Keratinocyte (primary cell): ENCODE data around the gene RAB11FIP5. TPM values are rescaled to one million over a fixed set of nuclear protein-coding genes. Genes with fewer than 3 reads are reported as not detected.

Source experiments
- DNase-seq: peaks from one replicate; pipeline ENCODE4 v3.0.0-alpha.2; 2011; ENCODE audit warnings: low read depth, missing footprints, low spot score
- FAIRE-seq: peaks from 2 replicates; lab custom pipeline; 2011; peaks lifted over from hg19 to GRCh38; lab: Jason Lieb, UNC
- H2AFZ ChIP-seq: 2 replicates; pipeline ENCODE4 v1.6.0; 2012; ENCODE audit warnings: low read length, control low read depth, inconsistent platforms; ENCODE audit not compliant: control insufficient read depth
- H3K27ac ChIP-seq: 2 replicates; pipeline ENCODE4 v1.5.1; 2011; ENCODE audit warnings: low read length; ENCODE audit not compliant: control insufficient read depth, insufficient read depth
- H3K27me3 ChIP-seq: 3 replicates; pipeline ENCODE4 v1.6.0; 2011; ENCODE audit warnings: low read length; ENCODE audit not compliant: control insufficient read depth, insufficient read depth; ENCODE audit errors: extremely low read depth
- H3K36me3 ChIP-seq, 2 experiments: 2 replicates in 1 of 2; 3 replicates in 1 of 2; pipeline ENCODE4 v1.5.1; 2011; ENCODE audit warnings: low read length in 2 of 2, mild to moderate bottlenecking in 1 of 2; ENCODE audit not compliant: control insufficient read depth in 2 of 2, insufficient read depth in 2 of 2; ENCODE audit errors: extremely low read depth in 1 of 2
- H3K4me1 ChIP-seq: 3 replicates; pipeline ENCODE4 v1.5.1; 2011; ENCODE audit warnings: low read length; ENCODE audit not compliant: control insufficient read depth, insufficient read depth; ENCODE audit errors: extremely low read depth
- H3K4me2 ChIP-seq: 3 replicates; pipeline ENCODE4 v1.6.0; 2011; ENCODE audit warnings: low read depth, low read length; ENCODE audit not compliant: control insufficient read depth, insufficient read depth; ENCODE audit errors: extremely low read depth
- H3K4me3 ChIP-seq, 3 experiments: fragments of 200-600 bp in 1 of 3; sonication (generic) in 1 of 3; 2 replicates in 2 of 3; 3 replicates in 1 of 3; pipeline ENCODE4 v1.5.1; 2011 to 2016; ENCODE audit warnings: low read length in 3 of 3, mild to moderate bottlenecking in 3 of 3, control low read depth in 2 of 3, inconsistent platforms in 1 of 3, low read depth in 1 of 3, mixed read lengths in 1 of 3, mixed run types in 1 of 3, moderate library complexity in 1 of 3; ENCODE audit not compliant: control insufficient read depth in 2 of 3, insufficient read depth in 2 of 3; ENCODE audit errors: extremely low read depth in 1 of 3
- H3K79me2 ChIP-seq: 2 replicates; pipeline ENCODE4 v1.6.0; 2012; ENCODE audit warnings: low read length; ENCODE audit not compliant: control insufficient read depth, insufficient read depth
- H3K9ac ChIP-seq: 3 replicates; pipeline ENCODE4 v1.6.0; 2011; ENCODE audit warnings: low read length; ENCODE audit not compliant: control insufficient read depth, insufficient read depth; ENCODE audit errors: extremely low read depth
- H3K9me1 ChIP-seq: 3 replicates; pipeline ENCODE4 v1.6.0; 2011; ENCODE audit warnings: low read length; ENCODE audit not compliant: control insufficient read depth, insufficient read depth; ENCODE audit errors: extremely low read depth
- H3K9me3 ChIP-seq: 2 replicates; pipeline ENCODE4 v1.5.1; 2012; ENCODE audit warnings: low read depth, low read length; ENCODE audit not compliant: control insufficient read depth
- H4K20me1 ChIP-seq: 3 replicates; pipeline ENCODE4 v1.6.0; 2011; ENCODE audit warnings: low read length; ENCODE audit not compliant: control insufficient read depth, insufficient read depth; ENCODE audit errors: extremely low read depth
- EZH2 ChIP-seq: IDR thresholded peaks from one replicate; pipeline ENCODE4 v1.6.1; 2012; ENCODE audit warnings: inconsistent platforms, mild to moderate bottlenecking, low read length, moderate library complexity
- dilution Hi-C: fragments of 300-500 bp; cut with MboI; formaldehyde crosslinking; loops from one replicate; pipeline ENCODE4 v1.7.0; 2020; ENCODE audit warnings: low sequenced_read_pairs; ENCODE audit not compliant: extremely low pct_ligation_motif_present
- polyA plus RNA-seq, 5 experiments: library from polyadenylated mRNA; depleted of rRNA in 3 of 5; stranded (reverse) in 3 of 5; stranded (forward) in 1 of 5; unstranded in 1 of 5; fragments of >200 nt; gene quantifications; 1 replicate in 1 of 5; 2 replicates in 3 of 5; 3 replicates in 1 of 5; pipeline versions ENCODE4 v1.2.1 to v1.2.3, GENCODE V29; 2011 to 2012; ENCODE audit warnings: missing spikeins in 2 of 5, low read depth in 1 of 5, low replicate concordance in 1 of 5
- TF ChIP-seq, protein P1 (sequence below), 3 experiments: IDR thresholded peaks in 1 of 3; conservative IDR thresholded peaks in 1 of 3; optimal IDR thresholded peaks in 1 of 3; 2 replicates in 2 of 3; 3 replicates in 1 of 3; pipeline versions ENCODE3 to v1.5.1; 2011; ENCODE audit warnings: low read length in 3 of 3, mild to moderate bottlenecking in 3 of 3, moderate library complexity in 2 of 3, control low read depth in 1 of 3, inconsistent platforms in 1 of 3; ENCODE audit not compliant: insufficient read depth in 2 of 3; ENCODE audit errors: extremely low read depth in 1 of 3

Gene RAB11FIP5
- polyA plus RNA-seq, 1 donor (not counting 4 experiments of a cell fraction or from before 2014, with no cell fraction given): 40.1 TPM

DNA sequence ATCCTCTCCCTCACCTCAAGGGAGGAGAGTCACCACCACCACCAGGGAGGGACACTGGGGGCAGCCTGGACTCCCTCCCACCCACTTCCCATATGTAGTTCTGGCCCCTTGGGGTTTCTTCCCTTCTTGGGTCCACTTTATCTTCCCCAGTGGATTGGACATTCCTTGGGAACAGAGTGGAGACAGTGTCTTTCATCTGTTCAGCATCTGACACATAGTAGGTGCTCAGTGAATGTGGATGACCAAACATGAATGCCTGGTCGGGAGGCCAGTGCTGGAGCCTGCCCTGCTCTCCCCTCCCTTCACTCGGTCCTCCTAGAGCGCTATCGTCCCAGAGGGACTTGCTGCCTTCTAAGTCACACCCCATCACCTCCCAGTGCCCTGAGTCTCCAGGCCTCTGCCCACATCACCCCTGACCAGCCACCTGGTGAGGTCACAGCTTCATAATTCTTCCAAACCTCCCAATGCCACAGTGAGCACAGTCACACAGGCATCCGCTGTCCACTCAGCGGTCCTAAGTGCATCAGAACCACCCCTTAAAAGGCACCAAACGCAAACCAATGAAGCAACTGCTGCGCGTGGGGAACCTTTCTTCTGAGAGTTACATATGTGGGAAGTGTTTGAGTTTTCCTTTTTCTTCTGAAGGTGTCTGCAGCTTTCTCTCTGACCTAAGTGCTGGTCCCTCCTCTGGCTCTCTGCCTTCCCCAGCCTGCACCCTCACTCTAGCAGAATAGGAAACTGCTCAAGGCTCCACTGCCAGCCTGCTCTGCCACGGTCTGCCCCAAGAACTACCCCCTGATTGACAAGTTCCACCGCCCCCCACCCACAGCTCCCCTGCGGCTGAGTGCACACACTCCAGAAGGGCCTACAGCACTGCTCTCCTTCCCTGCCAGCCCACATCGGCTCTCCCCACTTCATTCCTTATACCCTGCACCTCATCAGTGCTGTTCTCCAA lies 34.0 kb downstream of the RAB11FIP5 start:
- H4K20me1 ChIP-seq: peaks cover 9% of the 10 kb centered on the region

GRCh38 chr2:73077424-73077795 lies 35.3 kb downstream of the RAB11FIP5 start:
- H3K9me3 ChIP-seq: no peaks in the 10 kb centered on the region
- H3K79me2 ChIP-seq: peaks cover 23% of the 10 kb centered on the region
- H3K9me1 ChIP-seq: no peaks in the 10 kb centered on the region
- H3K27ac ChIP-seq: no peak overlapping the region
- H3K4me1 ChIP-seq: no peaks in the 10 kb centered on the region
- TF ChIP-seq, protein P1, sequence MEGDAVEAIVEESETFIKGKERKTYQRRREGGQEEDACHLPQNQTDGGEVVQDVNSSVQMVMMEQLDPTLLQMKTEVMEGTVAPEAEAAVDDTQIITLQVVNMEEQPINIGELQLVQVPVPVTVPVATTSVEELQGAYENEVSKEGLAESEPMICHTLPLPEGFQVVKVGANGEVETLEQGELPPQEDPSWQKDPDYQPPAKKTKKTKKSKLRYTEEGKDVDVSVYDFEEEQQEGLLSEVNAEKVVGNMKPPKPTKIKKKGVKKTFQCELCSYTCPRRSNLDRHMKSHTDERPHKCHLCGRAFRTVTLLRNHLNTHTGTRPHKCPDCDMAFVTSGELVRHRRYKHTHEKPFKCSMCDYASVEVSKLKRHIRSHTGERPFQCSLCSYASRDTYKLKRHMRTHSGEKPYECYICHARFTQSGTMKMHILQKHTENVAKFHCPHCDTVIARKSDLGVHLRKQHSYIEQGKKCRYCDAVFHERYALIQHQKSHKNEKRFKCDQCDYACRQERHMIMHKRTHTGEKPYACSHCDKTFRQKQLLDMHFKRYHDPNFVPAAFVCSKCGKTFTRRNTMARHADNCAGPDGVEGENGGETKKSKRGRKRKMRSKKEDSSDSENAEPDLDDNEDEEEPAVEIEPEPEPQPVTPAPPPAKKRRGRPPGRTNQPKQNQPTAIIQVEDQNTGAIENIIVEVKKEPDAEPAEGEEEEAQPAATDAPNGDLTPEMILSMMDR (optimal IDR thresholded peaks at IDR 0.05 in 1 of 3, IDR thresholded peaks at IDR 0.05 in 1 of 3, conservative IDR thresholded peaks at IDR 0.05 in 1 of 3; ENCODE audit: extremely low read depth in 1 of 3, insufficient read depth in 2 of 3, low read length in 3 of 3): no peak
- no peak for TF ChIP-seq EZH2
- no peak overlapping the region for H2AFZ ChIP-seq
- H3K36me3 ChIP-seq: peaks cover 20 to 32% of the 10 kb centered on the region in 2 experiments
- dilution Hi-C loops: no loop called here
- H4K20me1 ChIP-seq: peaks cover 4% of the 10 kb centered on the region
- no peak overlapping the region for H3K9ac ChIP-seq
- FAIRE-seq (no peak), DNase-seq (no peak)
- H3K4me3 ChIP-seq: no peak overlapping the region
- no peaks in the 10 kb centered on the region for H3K27me3 ChIP-seq
- no peak overlapping the region for H3K4me2 ChIP-seq

More for the DNA sequence above, 34.0 kb downstream of the RAB11FIP5 start:
- Histone ChIP-seq H3K9me1 (no peaks in the 10 kb centered on the region), H3K4me2 (no peak overlapping the region), H3K4me1 (no peaks in the 10 kb centered on the region), H3K4me3 (no peak overlapping the region), H3K9ac (no peak overlapping the region), H3K9me3 (no peaks in the 10 kb centered on the region), H3K27ac (no peak overlapping the region), H3K27me3 (no peaks in the 10 kb centered on the region), H3K36me3 (peaks cover 19 to 36% of the 10 kb centered on the region in 2 experiments), H2AFZ (no peak overlapping the region), H3K79me2 (peaks cover 36% of the 10 kb centered on the region)
- no peak for FAIRE-seq
- dilution Hi-C loops: no loop called here
- TF ChIP-seq EZH2: no peak
- TF ChIP-seq, protein P1 (optimal IDR thresholded peaks at IDR 0.05 in 1 of 3, IDR thresholded peaks at IDR 0.05 in 1 of 3, conservative IDR thresholded peaks at IDR 0.05 in 1 of 3; ENCODE audit: extremely low read depth in 1 of 3, insufficient read depth in 2 of 3, low read length in 3 of 3): no peak
- no peak for DNase-seq
